CD14-positive monocyte (primary cell): ENCODE measurements around the gene CPNE9. TPM values are rescaled to one million over a fixed set of nuclear protein-coding genes. Genes with fewer than 3 reads are reported as not detected.

Experiments
- DNase-seq, 3 donors: peaks; one replicate each; pipeline ENCODE4 v3.0.0-alpha.2; 2011 to 2022
- H2AFZ ChIP-seq: 2 replicates; pipeline ENCODE4 v1.6.0; 2012; ENCODE audit warnings: mild to moderate bottlenecking, low read depth, low read length, inconsistent platforms; ENCODE audit not compliant: insufficient read depth, poor library complexity, severe bottlenecking
- H3K27ac ChIP-seq, 2 donors: 1 replicate in 1 of 2; 2 replicates in 1 of 2; pipeline ENCODE4 v1.5.1; 2012 to 2013; ENCODE audit warnings: low read length in 2 of 2, control low read depth in 1 of 2, inconsistent platforms in 1 of 2, low read depth in 1 of 2, mild to moderate bottlenecking in 1 of 2
- H3K27me3 ChIP-seq, 2 donors: one replicate each; pipeline versions ENCODE4 v1.6.0 to v1.6.1; 2011 to 2013; ENCODE audit warnings: low read length in 2 of 2; ENCODE audit not compliant: control insufficient read depth in 2 of 2, insufficient read depth in 2 of 2
- H3K36me3 ChIP-seq, 2 donors: replicated peaks in 1 of 2; 1 replicate in 1 of 2; 2 replicates in 1 of 2; pipeline versions ENCODE4 v1.5.1 to v1.6.1; 2012 to 2013; ENCODE audit warnings: low read length in 2 of 2, control low read depth in 1 of 2, inconsistent platforms in 1 of 2, mild to moderate bottlenecking in 1 of 2; ENCODE audit not compliant: insufficient read depth in 2 of 2, control insufficient read depth in 1 of 2
- H3K4me1 ChIP-seq, 2 donors: 1 replicate in 1 of 2; 2 replicates in 1 of 2; pipeline versions ENCODE4 v1.5.1 to v1.6.1; 2012 to 2013; ENCODE audit warnings: low read length in 2 of 2, control low read depth in 1 of 2, inconsistent platforms in 1 of 2, mild to moderate bottlenecking in 1 of 2, moderate library complexity in 1 of 2; ENCODE audit not compliant: insufficient read depth in 2 of 2, control insufficient read depth in 1 of 2
- H3K4me2 ChIP-seq: replicated peaks from 2 replicates; pipeline ENCODE3; 2012; ENCODE audit warnings: low read length, moderate library complexity, mild to moderate bottlenecking; ENCODE audit not compliant: poor library complexity, severe bottlenecking; ENCODE audit errors: extremely low read depth
- H3K4me3 ChIP-seq, 3 experiments: fragments of 200-600 bp in 1 of 3; sonication (generic) in 1 of 3; replicated peaks in 1 of 3; 1 replicate in 2 of 3; 2 replicates in 1 of 3; pipeline ENCODE4 v1.5.1; 2011 to 2013; ENCODE audit warnings: low read length in 3 of 3, mild to moderate bottlenecking in 3 of 3, control low read depth in 2 of 3, low read depth in 2 of 3, inconsistent platforms in 1 of 3, moderate library complexity in 1 of 3
- H3K79me2 ChIP-seq: 2 replicates; pipeline ENCODE4 v1.6.0; 2012; ENCODE audit warnings: mild to moderate bottlenecking, control low read depth, inconsistent platforms, low read length, moderate library complexity; ENCODE audit not compliant: insufficient read depth
- H3K9ac ChIP-seq: 2 replicates; pipeline ENCODE4 v1.6.0; 2017; ENCODE audit warnings: low read length, mild to moderate bottlenecking; ENCODE audit not compliant: insufficient read depth, poor library complexity, severe bottlenecking
- H3K9me3 ChIP-seq, 2 donors: replicated peaks in 1 of 2; 1 replicate in 1 of 2; 2 replicates in 1 of 2; pipeline versions ENCODE4 v1.5.1 to v1.6.1; 2012 to 2013; ENCODE audit warnings: low read length in 2 of 2, control low read depth in 1 of 2; ENCODE audit not compliant: control insufficient read depth in 1 of 2, insufficient read depth in 1 of 2
- H4K20me1 ChIP-seq: 2 replicates; pipeline ENCODE4 v1.6.0; 2012; ENCODE audit warnings: mild to moderate bottlenecking, low read length, control low read depth, moderate library complexity; ENCODE audit not compliant: insufficient read depth
- H3K27ac Mint-ChIP-seq, 7 donors: one replicate each; pipeline ENCODE4 v1.8.0; 2020; ENCODE audit warnings: mild to moderate bottlenecking in 7 of 7, mixed read lengths in 7 of 7, moderate library complexity in 6 of 7, inconsistent platforms in 2 of 7
- H3K27me3 Mint-ChIP-seq, 3 donors: one replicate each; pipeline ENCODE4 v1.8.0; 2021 to 2022; ENCODE audit warnings: low read depth in 3 of 3, mild to moderate bottlenecking in 3 of 3, mixed read lengths in 3 of 3, moderate library complexity in 3 of 3, inconsistent platforms in 1 of 3
- H3K36me3 Mint-ChIP-seq, 2 donors: one replicate each; pipeline ENCODE4 v1.8.0; 2020; ENCODE audit warnings: mixed read lengths in 2 of 2, inconsistent platforms in 1 of 2, mild to moderate bottlenecking in 1 of 2
- H3K4me1 Mint-ChIP-seq: one replicate; pipeline ENCODE4 v1.8.0; 2020; ENCODE audit warnings: mild to moderate bottlenecking, mixed read lengths
- H3K4me3 Mint-ChIP-seq, 2 donors: one replicate each; pipeline ENCODE4 v1.8.0; 2020; ENCODE audit warnings: mild to moderate bottlenecking in 2 of 2, mixed read lengths in 2 of 2, moderate library complexity in 1 of 2
- H3K9me3 Mint-ChIP-seq, 7 donors: one replicate each; pipeline ENCODE4 v1.8.0; 2020 to 2022; ENCODE audit warnings: mixed read lengths in 7 of 7, mild to moderate bottlenecking in 6 of 7, moderate library complexity in 6 of 7, inconsistent platforms in 2 of 7
- CTCF ChIP-seq: fragments of 200-600 bp; IDR thresholded peaks from one replicate; pipeline ENCODE4 v1.8.0; 2022; ENCODE audit warnings: antibody characterized with exemption, mild to moderate bottlenecking
- WGBS: methylation state at CpG from one replicate; pipeline ENCODE4 v1.1.5; 2013; ENCODE audit warnings: missing lambda C conversion rate; ENCODE audit not compliant: insufficient coverage; 5-methylcytosine and 5-hydroxymethylcytosine counted together
- intact Hi-C, 2 donors: fragments of 100-400 bp; cut with micrococcal nuclease; formaldehyde crosslinking; loops; one replicate each; pipeline versions ENCODE4 v1.15.0 to v1.15.1; 2023
- polyA plus RNA-seq, 3 donors: library from polyadenylated mRNA; depleted of rRNA in 1 of 3; unstranded in 2 of 3; stranded (reverse) in 1 of 3; fragments of 300-500 nt in 2 of 3; fragments of >200 nt in 1 of 3; fragmentation: Illumina TruSeq in 2 of 3; gene quantifications; 1 replicate in 2 of 3; 2 replicates in 1 of 3; pipeline ENCODE4 v1.2.3, GENCODE V29; 2012 to 2021

Gene CPNE9
- polyA plus RNA-seq, 3 donors, result 0.51 to 0.55 TPM; not detected in 1

- Mint-ChIP-seq H3K27ac (peak within 1 kb of the TSS; percentile 95 to 99 (median 96)), H3K4me3 (peak within 1 kb of the TSS; percentile 90 to 98), H3K9me3 (no peaks in the 10 kb centered on the region), H3K36me3 (peaks cover 58 to 77% of the 10 kb centered on the region in 2 donors), H3K4me1 (peaks cover 37% of the 10 kb centered on the region), H3K27me3 (peaks cover 0 to 2% (median 0%) of the 10 kb centered on the region in 3 donors)
- peak within 1 kb of the TSS; percentile 57 to 92 (median 80) for H3K4me3 ChIP-seq
- H3K9me3 ChIP-seq, result no peaks in the 10 kb centered on the region
- H3K27me3 ChIP-seq, result no peaks in the 10 kb centered on the region
- H3K79me2 ChIP-seq, result peaks cover 23% of the 10 kb centered on the region
- peak within 1 kb of the TSS; percentile 93 for H3K4me2 ChIP-seq
- no peak for TF ChIP-seq CTCF
- peak; percentile 96 to 97 (median 97) for DNase-seq
- H2AFZ ChIP-seq, result peak within 1 kb of the TSS; percentile 85
- intact Hi-C loops, result loop anchor here (1.0 to 2.0 kb wide), 3 partner anchors 19 to 43 kb away; partner anchors contain the start of genes ARPC4 (in 2 of the 2), TADA3 (in 2 of the 2) and BRPF1 (in 1 of the 2)
- peaks cover 18% of the 10 kb centered on the region for H4K20me1 ChIP-seq
- H3K36me3 ChIP-seq, result peaks cover 52 to 69% of the 10 kb centered on the region in 2 donors
- under 1% methylated on average over 53 of the region's 60 CpGs for WGBS
- peak within 1 kb of the TSS; percentile 84 to 89 for H3K27ac ChIP-seq
- peaks cover 29 to 35% of the 10 kb centered on the region in 2 donors for H3K4me1 ChIP-seq
- peak within 1 kb of the TSS; percentile 58 for H3K9ac ChIP-seq
These were observed 46.3 kb downstream of the CPNE9 start, which contains the start of gene OGG1 for GRCh38 chr3:9749645-9750555. OGG1 (plus strand) TSS chr3:9749952; CDS start chr3:9750287, 335 bp downstream.
